NCI-H1694 treated with DMSO at 0.1 percent for 48 hours (cell line): Measurements from ENCODE around the gene OR5M8.

Source experiments
- DNase-seq: peaks from one replicate; lab custom pipeline; 2025; lab: John Stamatoyannopoulos, UW

Gene OR5M8

DNA sequence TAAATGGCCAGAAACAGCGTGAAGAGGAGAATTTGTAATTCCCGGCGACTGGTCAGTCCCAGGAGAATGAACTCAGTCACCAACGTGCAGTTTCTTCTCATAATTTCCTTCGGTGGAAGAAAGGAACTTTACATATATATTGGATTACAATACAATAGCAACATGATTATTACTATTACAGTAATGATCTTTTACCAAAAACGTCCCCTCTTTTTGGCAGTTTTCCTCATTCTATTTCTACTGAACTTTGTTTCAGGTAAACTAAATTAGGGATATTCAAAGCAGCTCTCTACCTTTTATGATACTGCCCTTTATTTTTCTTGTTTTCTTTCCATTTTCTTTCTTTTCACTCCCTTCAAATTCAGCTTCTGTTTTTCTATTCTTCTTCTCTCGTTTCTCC is at the start of gene OR5M8:
OR5M8 (minus strand) TSS at position 101 of the 400 bp plus-strand sequence; CDS start at position 101, 0 bp downstream.
- no peak for DNase-seq

DNA sequence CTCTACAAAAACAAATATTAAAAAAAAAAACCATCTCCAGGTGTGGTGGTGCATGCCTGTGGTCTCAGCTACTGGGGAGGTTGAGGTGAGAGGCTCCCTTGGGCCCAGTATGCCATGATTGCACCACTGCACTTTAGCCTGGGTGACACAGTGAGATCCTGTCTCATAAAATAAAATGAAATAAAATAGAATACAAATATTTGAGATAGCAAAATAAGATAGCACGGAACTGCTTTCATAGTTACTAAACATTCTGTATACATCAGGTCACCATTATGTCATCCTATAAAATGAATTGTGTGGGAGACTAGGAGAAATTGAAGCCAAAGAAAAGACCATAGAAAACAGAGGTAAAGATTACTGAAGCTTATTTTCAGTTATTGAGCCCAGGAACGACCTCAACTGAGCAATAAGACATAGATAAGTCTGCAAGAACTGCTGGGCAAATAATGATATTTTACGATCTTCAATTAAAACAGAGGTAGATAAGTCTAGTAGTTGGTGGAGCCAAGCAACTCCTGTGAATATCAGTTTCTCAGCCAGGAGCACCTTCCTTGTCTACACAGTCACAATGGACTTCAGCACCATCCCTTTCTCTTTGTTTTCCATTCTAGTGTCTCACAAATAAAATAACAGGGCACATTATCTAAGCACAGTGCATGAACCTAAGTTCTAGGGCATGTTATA is 42.0 kb upstream of the OR5M8 start:
- no peak for DNase-seq

GRCh38 chr11:56531856-56532255 is 40.7 kb upstream of the OR5M8 start:
- no peak for DNase-seq

DNA sequence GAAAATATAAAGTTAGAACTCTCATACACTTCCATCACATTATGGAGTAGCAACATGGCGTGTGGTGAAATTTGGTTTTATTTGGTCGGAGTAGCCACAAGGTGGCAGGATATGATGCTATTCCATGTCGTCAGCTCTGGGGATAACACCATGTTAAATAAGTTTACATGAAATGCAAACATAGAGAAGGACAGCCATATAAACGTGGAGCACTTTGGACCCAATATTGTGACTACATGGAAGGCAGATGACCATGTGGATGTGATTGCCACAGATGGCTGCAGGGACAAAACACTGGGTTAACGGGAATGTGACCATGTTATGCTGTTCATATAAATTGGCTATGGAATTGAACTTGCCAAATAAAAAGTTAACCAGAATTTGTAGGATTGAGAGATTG is 30.8 kb upstream of the OR5M8 start:
- no peak for DNase-seq

DNA sequence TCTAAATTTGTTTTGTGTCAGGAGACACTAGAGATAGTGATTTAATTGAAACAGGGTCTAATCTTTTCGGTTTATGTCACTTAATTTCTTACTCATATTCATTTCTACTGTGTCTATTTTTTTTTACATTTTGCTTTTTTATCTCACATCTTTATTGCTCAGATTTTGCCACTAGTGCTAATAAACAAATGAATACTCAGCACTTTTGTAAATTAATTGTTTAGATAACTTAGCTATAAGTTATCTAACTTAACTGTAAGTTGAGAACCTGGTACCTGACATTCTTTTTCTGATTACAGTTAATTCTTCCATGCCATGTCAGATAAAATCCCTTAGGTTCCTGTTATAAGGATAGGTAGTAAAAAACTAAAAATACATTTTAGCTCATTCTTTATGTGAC is 22.1 kb upstream of the OR5M8 start:
- DNase-seq: no peak

DNA sequence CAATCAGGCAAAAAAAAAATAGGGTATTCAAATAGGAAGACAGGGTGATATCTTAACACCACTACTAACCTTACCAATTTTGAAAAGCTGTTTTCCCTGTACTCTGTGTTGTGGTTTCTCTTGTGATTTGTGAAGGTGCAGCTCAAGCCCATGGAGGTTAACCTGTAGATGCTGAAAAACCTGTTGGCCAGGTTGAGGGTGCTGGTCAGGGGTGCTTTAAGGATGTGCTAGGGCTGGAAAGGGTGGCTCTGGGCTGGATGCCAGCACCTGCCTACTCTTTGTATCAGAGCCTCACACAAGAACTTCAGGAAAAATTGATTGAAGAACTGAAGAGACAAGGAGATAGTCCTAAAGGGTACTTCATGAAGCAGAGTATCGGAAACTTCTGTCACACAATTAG is 18.3 kb upstream of the OR5M8 start:
- no peak for DNase-seq

DNA sequence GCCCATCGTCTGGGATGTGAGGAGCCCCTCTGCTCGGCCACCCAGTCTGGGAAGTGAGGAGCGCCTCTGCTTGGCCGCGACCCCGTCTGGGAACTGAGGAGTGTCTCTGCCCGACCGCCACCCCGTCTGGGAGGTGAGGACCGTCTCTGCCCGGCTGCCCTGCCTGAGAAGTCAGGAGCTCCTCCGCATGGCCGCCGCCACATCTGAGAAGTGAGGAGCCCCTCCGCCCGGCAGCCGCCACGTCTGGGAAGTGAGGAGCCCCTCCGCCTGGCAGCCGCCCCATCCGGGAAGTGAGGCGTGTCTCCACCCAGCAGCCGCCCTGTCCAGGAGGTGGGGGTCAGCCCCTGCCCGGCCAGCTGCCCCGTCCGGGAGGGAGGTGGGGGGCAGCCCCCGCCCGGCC is 5.8 kb upstream of the OR5M8 start:
- DNase-seq: no peak

DNA sequence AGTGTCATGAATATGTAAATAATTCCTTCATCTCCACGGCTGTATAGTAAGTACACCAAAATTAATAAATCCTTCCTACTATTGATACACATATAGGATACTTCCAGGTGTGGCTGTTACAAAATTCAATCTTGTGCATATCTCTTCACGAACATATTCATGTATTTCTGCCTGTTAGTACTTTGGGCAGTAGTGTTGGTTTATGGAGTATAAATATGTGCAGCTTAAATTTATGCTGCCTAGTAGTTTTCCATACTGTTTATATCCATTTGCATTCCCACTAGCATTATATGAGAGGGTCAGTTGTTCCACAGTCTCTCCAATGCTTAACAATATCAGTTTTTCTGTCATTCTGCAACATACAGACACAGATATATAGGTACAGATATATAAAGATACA is 3.9 kb upstream of the OR5M8 start:
- DNase-seq: no peak

DNA sequence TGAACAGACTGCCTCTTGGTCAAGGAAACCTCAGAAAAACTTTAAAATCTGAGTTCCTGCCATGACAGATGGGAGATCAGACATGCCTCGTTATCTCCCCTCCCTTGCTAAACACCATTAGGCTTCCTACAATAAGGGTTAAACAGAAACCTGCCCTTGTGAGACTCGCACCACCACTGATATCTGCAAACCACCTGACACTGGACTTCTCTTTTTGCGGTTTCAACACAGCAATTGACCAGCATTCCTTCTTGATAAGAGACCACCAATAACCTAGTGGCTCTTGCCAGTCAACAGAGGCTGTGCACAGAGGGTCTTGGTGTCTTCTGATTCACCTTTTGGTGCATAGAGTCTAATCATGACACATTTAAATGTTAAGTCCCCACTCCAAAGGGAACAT is 4.4 kb downstream of the OR5M8 start:
- no peak for DNase-seq

GRCh38 chr11:56474729-56475235 is 16.4 kb downstream of the OR5M8 start:
- DNase-seq: no peak

GRCh38 chr11:56473252-56473651 is 17.9 kb downstream of the OR5M8 start, which contains the start of gene OR5M3:
Gene OR5M3, minus strand, starts transcription at chr11:56473352. Its CDS starts 2,855 bp downstream, at chr11:56470497.
- DNase-seq: no peak

- DNase-seq: no peak
Measured at GRCh38 chr11:56457076-56457475, 34.1 kb downstream of the OR5M8 start.

DNA sequence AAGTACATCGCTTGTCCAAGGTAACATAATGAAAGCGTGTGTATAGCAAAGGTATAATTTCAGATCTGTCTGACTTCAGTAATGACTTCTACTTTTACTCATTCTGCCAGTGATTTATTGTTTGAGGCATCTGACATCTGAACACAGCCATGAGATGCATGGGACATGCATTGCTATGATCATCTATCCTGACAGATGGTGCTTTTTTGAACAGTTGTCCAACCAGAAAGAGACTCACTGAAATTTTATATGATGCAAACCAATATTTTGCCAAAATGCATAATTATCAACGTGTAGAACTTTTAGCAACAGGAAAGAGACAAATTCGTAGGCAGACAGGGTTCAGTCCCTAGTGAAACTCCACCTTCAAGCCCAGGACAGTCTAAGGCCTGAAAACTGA is 37.6 kb downstream of the OR5M8 start:
- DNase-seq: no peak
